ENCODE measurements around the gene TTLL9.
A peak's percentile ranks its signal among the peaks of the same experiment; 100 is the strongest.

TTLL9 gene

GRCh38 chr20:31838646-31839292 lies 31.7 kb upstream of the TTLL9 start:
- WGBS (ENCODE audit: extremely low coverage, insufficient coverage, insufficient read length) = no CpG with 5 or more reads among the region's 9 CpGs

GRCh38 chr20:31839782-31840487 lies 30.5 kb upstream of the TTLL9 start:
- no peak overlapping the region for H2BK120ac ChIP-seq (ENCODE audit: insufficient read depth, low read length, poor library complexity)
- H4K12ac ChIP-seq (ENCODE audit: low read depth, low read length) = no peak overlapping the region

More at GRCh38 chr20:31838646-31839292, 31.7 kb upstream of the TTLL9 start:
- Histone ChIP-seq H3K27ac (ENCODE audit: low read depth, low read length) (no peak overlapping the region), H2AK5ac (ENCODE audit: low read length) (no peak overlapping the region), H4K91ac (ENCODE audit: low read depth, low read length) (no peak overlapping the region), H3K23ac (ENCODE audit: low read length) (no peak overlapping the region), H4K8ac (ENCODE audit: low read depth, low read length) (no peak overlapping the region), H3K9me3 (ENCODE audit: insufficient read depth, low read depth, low read length) (no peaks in the 10 kb centered on the region), H3K4me1 (ENCODE audit: control insufficient read depth in 1 of 2, insufficient read depth in 2 of 2, low read length in 2 of 2) (peaks cover 32 to 46% of the 10 kb centered on the region in 2 experiments), H3K4me3 (ENCODE audit: low read depth, low read length) (no peak overlapping the region), H3K14ac (ENCODE audit: low read length) (no peak overlapping the region), H2BK120ac (ENCODE audit: insufficient read depth, low read length, poor library complexity) (no peak overlapping the region), H3K36me3 (ENCODE audit: control insufficient read depth in 1 of 2, insufficient read depth in 2 of 2, low read length in 2 of 2) (no peaks in the 10 kb centered on the region), H3K4ac (ENCODE audit: low read depth, low read length) (no peak overlapping the region), H3K27me3 (ENCODE audit: insufficient read depth, low read length) (no peaks in the 10 kb centered on the region), H2BK5ac (ENCODE audit: low read depth, low read length, poor library complexity) (no peak overlapping the region), H2AFZ (ENCODE audit: insufficient read depth, low read length, poor library complexity) (no peak overlapping the region), H3K18ac (ENCODE audit: low read length) (no peak overlapping the region), H3K4me2 (ENCODE audit: low read length) (no peak overlapping the region), H2BK12ac (ENCODE audit: low read length) (no peak overlapping the region), H4K12ac (ENCODE audit: low read depth, low read length) (no peak overlapping the region), H3K79me2 (ENCODE audit: control insufficient read depth, insufficient read depth, low read length, poor library complexity) (no peaks in the 10 kb centered on the region), H3K79me1 (ENCODE audit: low read length) (no peaks in the 10 kb centered on the region), H3K9ac (ENCODE audit: low read length) (no peak overlapping the region)
- DNase-seq = no peak

GRCh38 chr20:31840906-31841816 lies 29.3 kb upstream of the TTLL9 start:
- H3K4ac ChIP-seq (ENCODE audit: low read depth, low read length) = no peak overlapping the region
- H2AK5ac ChIP-seq (ENCODE audit: low read length) = no peak overlapping the region
- H2BK12ac ChIP-seq (ENCODE audit: low read length) = no peak overlapping the region
- peaks cover 26 to 43% of the 10 kb centered on the region in 2 experiments for H3K4me1 ChIP-seq (ENCODE audit: control insufficient read depth in 1 of 2, insufficient read depth in 2 of 2, low read length in 2 of 2)
- H4K12ac ChIP-seq (ENCODE audit: low read depth, low read length) = no peak overlapping the region
- no peak overlapping the region for H2BK120ac ChIP-seq (ENCODE audit: insufficient read depth, low read length, poor library complexity)
- no peak overlapping the region for H3K4me3 ChIP-seq (ENCODE audit: low read depth, low read length)
- H2AFZ ChIP-seq (ENCODE audit: insufficient read depth, low read length, poor library complexity) = no peak overlapping the region
- no peak overlapping the region for H3K23ac ChIP-seq (ENCODE audit: low read length)
- no peak overlapping the region for H3K14ac ChIP-seq (ENCODE audit: low read length)
- no peak for DNase-seq
- H3K9me3 ChIP-seq (ENCODE audit: insufficient read depth, low read depth, low read length) = no peaks in the 10 kb centered on the region
- no peak overlapping the region for H3K27ac ChIP-seq (ENCODE audit: low read depth, low read length)
- no peaks in the 10 kb centered on the region for H3K27me3 ChIP-seq (ENCODE audit: insufficient read depth, low read length)
- no peak overlapping the region for H2BK5ac ChIP-seq (ENCODE audit: low read depth, low read length, poor library complexity)
- no peak overlapping the region for H3K18ac ChIP-seq (ENCODE audit: low read length)
- H3K9ac ChIP-seq (ENCODE audit: low read length) = no peak overlapping the region
- no peaks in the 10 kb centered on the region for H3K79me1 ChIP-seq (ENCODE audit: low read length)
- H4K8ac ChIP-seq (ENCODE audit: low read depth, low read length) = no peak overlapping the region
- H3K4me2 ChIP-seq (ENCODE audit: low read length) = no peak overlapping the region
- WGBS (ENCODE audit: extremely low coverage, insufficient coverage, insufficient read length) = no CpG with 5 or more reads among the region's 15 CpGs
- no peaks in the 10 kb centered on the region for H3K36me3 ChIP-seq (ENCODE audit: control insufficient read depth in 1 of 2, insufficient read depth in 2 of 2, low read length in 2 of 2)
- peak overlapping the region; percentile 17 for H4K91ac ChIP-seq (ENCODE audit: low read depth, low read length)
- H3K79me2 ChIP-seq (ENCODE audit: control insufficient read depth, insufficient read depth, low read length, poor library complexity) = no peaks in the 10 kb centered on the region

More at GRCh38 chr20:31839782-31840487, 30.5 kb upstream of the TTLL9 start:
- H2AK5ac ChIP-seq (ENCODE audit: low read length) = no peak overlapping the region
- no CpG with 5 or more reads among the region's 5 CpGs for WGBS (ENCODE audit: extremely low coverage, insufficient coverage, insufficient read length)
- H3K14ac ChIP-seq (ENCODE audit: low read length) = no peak overlapping the region
- peaks cover 32 to 46% of the 10 kb centered on the region in 2 experiments for H3K4me1 ChIP-seq (ENCODE audit: control insufficient read depth in 1 of 2, insufficient read depth in 2 of 2, low read length in 2 of 2)
- H2BK12ac ChIP-seq (ENCODE audit: low read length) = no peak overlapping the region
- no peak overlapping the region for H3K9ac ChIP-seq (ENCODE audit: low read length)
- H3K36me3 ChIP-seq (ENCODE audit: control insufficient read depth in 1 of 2, insufficient read depth in 2 of 2, low read length in 2 of 2) = no peaks in the 10 kb centered on the region
- H3K4ac ChIP-seq (ENCODE audit: low read depth, low read length) = no peak overlapping the region
- H3K4me3 ChIP-seq (ENCODE audit: low read depth, low read length) = no peak overlapping the region
- no peak for DNase-seq
- H4K8ac ChIP-seq (ENCODE audit: low read depth, low read length) = no peak overlapping the region
- H2BK5ac ChIP-seq (ENCODE audit: low read depth, low read length, poor library complexity) = no peak overlapping the region
- no peak overlapping the region for H2AFZ ChIP-seq (ENCODE audit: insufficient read depth, low read length, poor library complexity)
- H3K9me3 ChIP-seq (ENCODE audit: insufficient read depth, low read depth, low read length) = no peaks in the 10 kb centered on the region
- H4K91ac ChIP-seq (ENCODE audit: low read depth, low read length) = no peak overlapping the region
- no peaks in the 10 kb centered on the region for H3K79me1 ChIP-seq (ENCODE audit: low read length)
- no peak overlapping the region for H3K23ac ChIP-seq (ENCODE audit: low read length)
- no peak overlapping the region for H3K18ac ChIP-seq (ENCODE audit: low read length)
- no peaks in the 10 kb centered on the region for H3K79me2 ChIP-seq (ENCODE audit: control insufficient read depth, insufficient read depth, low read length, poor library complexity)
- H3K27me3 ChIP-seq (ENCODE audit: insufficient read depth, low read length) = no peaks in the 10 kb centered on the region
- no peak overlapping the region for H3K27ac ChIP-seq (ENCODE audit: low read depth, low read length)
- no peak overlapping the region for H3K4me2 ChIP-seq (ENCODE audit: low read length)

GRCh38 chr20:31841928-31842327 lies 28.5 kb upstream of the TTLL9 start:
- Histone ChIP-seq H4K8ac (ENCODE audit: low read depth, low read length) (no peak overlapping the region), H3K36me3 (ENCODE audit: control insufficient read depth in 1 of 2, insufficient read depth in 2 of 2, low read length in 2 of 2) (no peaks in the 10 kb centered on the region), H2BK12ac (ENCODE audit: low read length) (no peak overlapping the region), H4K91ac (ENCODE audit: low read depth, low read length) (peak overlapping the region; percentile 17), H3K18ac (ENCODE audit: low read length) (no peak overlapping the region), H3K9me3 (ENCODE audit: insufficient read depth, low read depth, low read length) (no peaks in the 10 kb centered on the region), H3K27me3 (ENCODE audit: insufficient read depth, low read length) (no peaks in the 10 kb centered on the region), H3K79me1 (ENCODE audit: low read length) (no peaks in the 10 kb centered on the region), H3K9ac (ENCODE audit: low read length) (no peak overlapping the region), H3K27ac (ENCODE audit: low read depth, low read length) (no peak overlapping the region), H3K4ac (ENCODE audit: low read depth, low read length) (no peak overlapping the region), H3K23ac (ENCODE audit: low read length) (no peak overlapping the region), H3K4me1 (ENCODE audit: control insufficient read depth in 1 of 2, insufficient read depth in 2 of 2, low read length in 2 of 2) (peaks cover 20 to 35% of the 10 kb centered on the region in 2 experiments), H2AK5ac (ENCODE audit: low read length) (no peak overlapping the region), H3K4me2 (ENCODE audit: low read length) (no peak overlapping the region), H3K79me2 (ENCODE audit: control insufficient read depth, insufficient read depth, low read length, poor library complexity) (no peaks in the 10 kb centered on the region), H2BK5ac (ENCODE audit: low read depth, low read length, poor library complexity) (no peak overlapping the region), H2AFZ (ENCODE audit: insufficient read depth, low read length, poor library complexity) (no peak overlapping the region), H3K14ac (ENCODE audit: low read length) (no peak overlapping the region), H2BK120ac (ENCODE audit: insufficient read depth, low read length, poor library complexity) (no peak overlapping the region), H3K4me3 (ENCODE audit: low read depth, low read length) (no peak overlapping the region), H4K12ac (ENCODE audit: low read depth, low read length) (no peak overlapping the region)
- no peak for DNase-seq
- WGBS (ENCODE audit: extremely low coverage, insufficient coverage, insufficient read length) = no CpG with 5 or more reads among the region's 8 CpGs
